K562 (cell line): ENCODE measurements around the gene HPSE2. TPM values are rescaled to one million over a fixed set of nuclear protein-coding genes. Genes with fewer than 3 reads are reported as not detected.

Experiments used
- ATAC-seq: fragments of 200-7000 bp; cut with Tn5 transposase; 3 replicates; pipeline ENCODE4 v1.9.1; 2020; ENCODE audit warnings: moderate library complexity
- BruUV-seq: library from RNA; stranded (reverse); fragments of 400-500 nt; replicated peaks from 2 replicates; lab custom pipeline; 2021; lab: Mats Ljungman, UMichigan
- CTCF ChIA-PET: fragments of 300-600 bp; formaldehyde crosslinking; extraction: SDS; loops from one replicate; lab custom pipeline; 2021; ENCODE audit warnings: low intra/inter-chr PET ratio; lab: Yijun Ruan, JAX
- POLR2A ChIA-PET: fragments of 300-600, 350-650 bp; sonication (Branson Sonifier 250); formaldehyde crosslinking; extraction: SDS; loops from one replicate; lab custom pipeline; 2021; ENCODE audit warnings: antibody characterized with exemption, inconsistent platforms; lab: Yijun Ruan, JAX
- DNase-seq, 4 experiments: peaks; one replicate each; pipeline versions ENCODE4 v3.0.0 to v3.0.0-alpha.2; 2011 to 2018; ENCODE audit warnings: low spot score in 3 of 4, mixed read lengths in 3 of 4; ENCODE audit errors: extremely low read depth in 1 of 4
- FAIRE-seq: peaks from 2 replicates; lab custom pipeline; 2011; peaks lifted over from hg19 to GRCh38; lab: Jason Lieb, UNC
- H2AFZ ChIP-seq: 2 replicates; pipeline ENCODE4 v1.6.0; 2011; ENCODE audit warnings: low read depth, low read length, control low read depth, inconsistent platforms
- H3K27ac ChIP-seq: fragments of 200-600 bp; 3 replicates; pipeline ENCODE4 v1.8.0; 2011; ENCODE audit warnings: low read depth, mild to moderate bottlenecking, control low read depth, inconsistent platforms, low read length, moderate library complexity, mixed read lengths; ENCODE audit errors: extremely low read depth
- H3K27me3 ChIP-seq, 2 experiments: fragments of 300-600 bp in 1 of 2; 2 replicates in 1 of 2; 3 replicates in 1 of 2; pipeline versions ENCODE4 v1.6.0 to v1.8.0; 2011; ENCODE audit warnings: inconsistent platforms in 2 of 2, low read length in 2 of 2, mild to moderate bottlenecking in 1 of 2, mixed read lengths in 1 of 2, moderate library complexity in 1 of 2; ENCODE audit not compliant: control insufficient read depth in 2 of 2, insufficient read depth in 2 of 2
- H3K36me3 ChIP-seq: fragments of 300-600 bp; 3 replicates; pipeline ENCODE4 v1.8.0; 2011; ENCODE audit warnings: mild to moderate bottlenecking, low read length, inconsistent platforms; ENCODE audit not compliant: control insufficient read depth, insufficient read depth
- H3K4me1 ChIP-seq, 2 experiments: fragments of 200-600 bp in 1 of 2; replicated peaks in 1 of 2; 2 replicates in 1 of 2; 3 replicates in 1 of 2; pipeline versions ENCODE4 v1.5.1 to v1.8.0; 2011; ENCODE audit warnings: inconsistent platforms in 2 of 2, low read length in 2 of 2, mild to moderate bottlenecking in 1 of 2, mixed read lengths in 1 of 2, moderate library complexity in 1 of 2; ENCODE audit not compliant: control insufficient read depth in 2 of 2, insufficient read depth in 2 of 2
- H3K4me2 ChIP-seq: 2 replicates; pipeline ENCODE4 v1.6.1; 2011; ENCODE audit warnings: low read length, control low read depth, inconsistent platforms, mixed read lengths; ENCODE audit not compliant: insufficient read depth
- H3K4me3 ChIP-seq: fragments of 200-600 bp; sonication (generic), shearing (Covaris generic); 2 replicates; pipeline ENCODE4 v1.5.1; 2016; ENCODE audit warnings: control low read depth, inconsistent platforms
- H3K79me2 ChIP-seq: fragments of 200-600 bp; 3 replicates; pipeline ENCODE4 v1.8.0; 2011; ENCODE audit warnings: low read length, inconsistent platforms; ENCODE audit not compliant: control insufficient read depth, insufficient read depth
- H3K9ac ChIP-seq, 2 experiments: 2 replicates each; pipeline versions ENCODE4 v1.6.0 to v1.6.1; 2011; ENCODE audit warnings: low read depth in 2 of 2, low read length in 2 of 2, control low read depth in 1 of 2, inconsistent platforms in 1 of 2, mild to moderate bottlenecking in 1 of 2, mixed read lengths in 1 of 2; ENCODE audit not compliant: insufficient read depth in 1 of 2
- H3K9me1 ChIP-seq: one replicate; pipeline ENCODE4 v1.6.0; 2011; ENCODE audit warnings: inconsistent platforms, mild to moderate bottlenecking, low read length, moderate library complexity; ENCODE audit not compliant: control insufficient read depth, insufficient read depth
- H3K9me3 ChIP-seq: replicated peaks from 2 replicates; pipeline ENCODE4 v1.5.1; 2011; ENCODE audit warnings: low read depth, low read length, inconsistent platforms; ENCODE audit not compliant: control insufficient read depth, insufficient read depth
- H4K20me1 ChIP-seq: replicated peaks from 2 replicates; pipeline ENCODE4 v1.6.1; 2011; ENCODE audit warnings: low read length, inconsistent platforms, mixed read lengths; ENCODE audit not compliant: control insufficient read depth, insufficient read depth
- BACH1 ChIP-seq: fragments of 200-800 bp; sonication (Bioruptor generic); IDR thresholded peaks from 2 replicates; pipeline ENCODE4 v1.6.1; 2016; ENCODE audit warnings: missing genetic modification characterization, missing compliant biosample characterization
- CREB1 ChIP-seq, 2 experiments: sonication (generic) in 1 of 2; formaldehyde crosslinking in 1 of 2; IDR thresholded peaks; 2 replicates each; pipeline versions ENCODE4 v1.6.1 to v1.8.0; 2012 to 2022; ENCODE audit warnings: inconsistent platforms in 1 of 2, mild to moderate bottlenecking in 1 of 2, missing genetic modification reagents in 1 of 2, moderate library complexity in 1 of 2
- CTCF ChIP-seq, 3 experiments: IDR thresholded peaks in 2 of 3; conservative IDR thresholded peaks in 1 of 3; 2 replicates each; pipeline ENCODE4 v1.5.1; 2011 to 2012; ENCODE audit warnings: low read length in 3 of 3, mild to moderate bottlenecking in 3 of 3, control low read depth in 2 of 3, improper control_type of control experiment in 1 of 3, inconsistent platforms in 1 of 3, low read depth in 1 of 3, mixed read lengths in 1 of 3, moderate library complexity in 1 of 3; ENCODE audit not compliant: insufficient read depth in 2 of 3
- GATAD2A ChIP-seq: fragments of 450-650 bp; IDR thresholded peaks from 2 replicates; pipeline ENCODE4 v1.6.1; 2017
- IFI16 ChIP-seq: fragments of 250-450 bp; sonication (Bioruptor Pico); IDR thresholded peaks from 2 replicates; pipeline ENCODE4 v2.1.2; 2022; ENCODE audit warnings: mild to moderate bottlenecking, inconsistent platforms
- RAD21 ChIP-seq, 2 experiments: fragments of 250-450 bp in 1 of 2; fragments of 450-650 bp in 1 of 2; sonication (Bioruptor Pico) in 1 of 2; formaldehyde crosslinking in 1 of 2; IDR thresholded peaks in 1 of 2; conservative IDR thresholded peaks in 1 of 2; 2 replicates each; pipeline versions ENCODE4 v1.4.0 to v1.8.0; 2020 to 2022; ENCODE audit warnings: mild to moderate bottlenecking in 2 of 2, moderate library complexity in 1 of 2
- RAD51 ChIP-seq: fragments of 450-650 bp; IDR thresholded peaks from 2 replicates; pipeline ENCODE4 v1.7.1; 2016; ENCODE audit warnings: low read depth, mild to moderate bottlenecking, borderline replicate concordance
- SMC3 ChIP-seq: conservative IDR thresholded peaks from 2 replicates; pipeline ENCODE4 v1.6.1; 2011; ENCODE audit warnings: low read depth, low read length, improper control_type of control experiment; ENCODE audit not compliant: insufficient read depth
- WGBS: fragments of 100-300 bp; shearing (Covaris generic); methylation state at CpG from one replicate; pipeline ENCODE4 v1.1.6; 2016; ENCODE audit warnings: low coverage, mixed read lengths; ENCODE audit not compliant: insufficient coverage; ENCODE audit errors: missing lambda C conversion rate; 5-methylcytosine and 5-hydroxymethylcytosine counted together
- in situ Hi-C: fragments of 300-500 bp; cut with MboI; formaldehyde crosslinking; loops from 4 replicates; pipeline ENCODE4 v1.15.0; 2018; ENCODE audit warnings: inconsistent platforms, mixed read lengths
- intact Hi-C: fragments of 100-400 bp; cut with micrococcal nuclease; formaldehyde crosslinking; loops from 2 replicates; pipeline ENCODE4 v1.14.2; 2022
- polyA plus RNA-seq, 8 experiments: library from polyadenylated mRNA; depleted of rRNA in 4 of 8; stranded (reverse) in 5 of 8; unstranded in 3 of 8; fragments of >200 nt; fragmentation: Nextera tagmentation in 2 of 8; fragmentation: Illumina TruSeq in 1 of 8; extraction: Ambion mirVana in 2 of 8; extraction: Trizol in 1 of 8; gene quantifications; 2 replicates each; pipeline versions ENCODE4 v1.2.1 to v1.2.3, GENCODE V29; 2011 to 2014; ENCODE audit warnings: inconsistent platforms in 1 of 8, missing spikeins in 1 of 8
- total RNA-seq, 7 experiments: library from RNA; depleted of rRNA in 6 of 7; stranded (reverse); fragments of >200 nt in 6 of 7; fragmentation: Illumina TruSeq in 2 of 7; extraction: Trizol in 2 of 7; gene quantifications; 2 replicates each; pipeline versions ENCODE4 v1.2.1 to v1.2.3, GENCODE V29; 2011 to 2021; ENCODE audit warnings: low replicate concordance in 1 of 7
- TF ChIP-seq, protein P1 (sequence below), 2 experiments: fragments of 450-650 bp; conservative IDR thresholded peaks; 2 replicates each; pipeline ENCODE4 v1.6.1; 2017; ENCODE audit warnings: mild to moderate bottlenecking in 2 of 2, moderate library complexity in 2 of 2
- TF ChIP-seq, protein P2 (sequence below): fragments of 250-450 bp; sonication (Bioruptor Pico); IDR thresholded peaks from 2 replicates; pipeline ENCODE4 v1.8.0; 2022; ENCODE audit warnings: inconsistent platforms
- TF ChIP-seq, protein P3 (sequence below), 2 experiments: fragments of 250-450 bp in 1 of 2; fragments of 450-650 bp in 1 of 2; sonication (Bioruptor Pico) in 1 of 2; IDR thresholded peaks; 2 replicates each; pipeline versions ENCODE4 v1.6.1 to v1.8.0; 2016 to 2021; ENCODE audit warnings: mild to moderate bottlenecking in 2 of 2, moderate library complexity in 2 of 2, missing compliant biosample characterization in 1 of 2, missing genetic modification characterization in 1 of 2

Gene HPSE2
- total and polyA plus RNA-seq, 9 of the 15 experiments (the other 6 are each of a cell fraction or from before 2014, with no cell fraction given) = 0.03 to 0.10 (median 0.04) TPM; not detected in 2

DNA sequence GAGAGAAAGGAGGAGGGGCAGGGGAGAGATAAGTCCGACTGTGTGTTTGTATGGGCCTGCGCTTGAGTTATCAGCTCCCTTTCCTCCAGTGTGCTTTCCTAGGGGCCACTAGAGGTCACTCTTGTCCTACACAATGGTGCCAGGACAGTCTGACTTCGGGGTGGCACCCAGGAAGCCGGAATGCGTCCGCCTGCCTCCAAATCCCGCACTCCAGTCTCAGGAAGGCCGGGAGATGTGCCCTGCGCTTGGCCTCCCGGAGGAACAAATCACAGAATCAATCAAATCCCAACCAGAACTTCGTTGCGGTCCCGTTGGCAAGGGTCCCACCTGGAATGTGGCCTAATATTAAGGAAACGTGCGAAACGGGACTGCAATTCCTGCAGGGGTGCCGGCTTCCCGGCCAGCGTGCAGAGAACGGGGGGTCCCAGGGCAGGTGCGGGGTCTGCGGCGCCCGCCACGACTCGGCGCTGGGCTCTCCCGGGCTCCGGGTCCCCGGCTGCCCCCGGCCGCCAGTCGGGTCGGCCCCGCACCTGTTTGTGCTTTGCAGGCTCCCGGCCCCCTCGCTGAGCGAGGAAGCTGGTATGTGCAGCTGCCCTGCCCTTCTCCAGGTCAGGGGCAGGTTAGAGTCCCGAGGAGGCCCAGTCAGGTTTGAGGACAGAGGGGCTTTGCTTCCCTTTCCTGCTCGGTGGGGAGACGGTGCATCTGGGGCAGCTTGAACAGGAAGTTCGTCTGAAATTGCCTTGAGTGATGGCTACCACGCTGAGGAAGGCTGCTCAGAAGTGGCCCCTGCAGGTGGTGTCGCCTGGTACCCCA, 767.9 kb downstream of the HPSE2 start:
- Histone ChIP-seq H4K20me1 (no peaks in the 10 kb centered on the region), H3K9me1 (no peaks in the 10 kb centered on the region), H3K4me1 (peaks cover 33 to 40% of the 10 kb centered on the region in 2 experiments; a peak in 4 of 5 replicates), H3K27me3 (no peaks in the 10 kb centered on the region), H3K27ac (peak overlapping the region; percentile 82), H3K9me3 (no peaks in the 10 kb centered on the region), H2AFZ (peak overlapping the region; percentile 94), H3K9ac (peak overlapping the region; percentile 49 to 75; a peak in 3 of 4 replicates), H3K4me2 (peak overlapping the region; percentile 64), H3K4me3 (no peak overlapping the region), H3K36me3 (no peaks in the 10 kb centered on the region), H3K79me2 (no peaks in the 10 kb centered on the region)
- DNase-seq (peak; percentile 77 to 88 (median 80)), FAIRE-seq (no peak), ATAC-seq (peak; percentile 91)
- WGBS = 23% methylated on average over 17 of the region's 44 CpGs
- intact Hi-C loops (loop anchor here (1.0 to 10.0 kb wide), 5 partner anchors 197 to 780 kb away; no protein-coding TSS in a partner anchor), in situ Hi-C loops (loop anchor here (10.0 kb wide), 1 partner anchor 577 kb away; no protein-coding TSS in a partner anchor)
- ChIA-PET POLR2A (interaction anchor here (0.7 to 1.6 kb wide), 2 partner anchors 20 to 38 kb away, joined by 3 to 4 read pairs; no protein-coding TSS in a partner anchor), CTCF (interaction anchor here (0.6 to 1.8 kb wide), 3 partner anchors 197 to 779 kb away, joined by 3 to 8 read pairs (median 4); no protein-coding TSS in a partner anchor)
- BruUV-seq = no TSS peak
- TF ChIP-seq IFI16 (CRISPR knock-in tag) (no peak), RAD51 (no peak), BACH1 (no peak), SMC3 (peak; percentile 67), CREB1 (IDR thresholded peaks at IDR 0.05) (no peak), CREB1 (CRISPR knock-in tag; IDR thresholded peaks at IDR 0.05) (0 out of 2 replicates have a peak, but pooled peaks have one; percentile 26), GATAD2A (no peak), RAD21 (CRISPR knock-in tag; conservative IDR thresholded peaks at IDR 0.05 in 1 of 2, IDR thresholded peaks at IDR 0.05 in 1 of 2) (peak; percentile 83 to 87), CTCF (IDR thresholded peaks at IDR 0.05 in 2 of 3, conservative IDR thresholded peaks at IDR 0.05 in 1 of 3; ENCODE audit: insufficient read depth in 2 of 3, low read depth in 1 of 3, low read length in 3 of 3) (peak; percentile 76 to 82 (median 81))
- TF ChIP-seq, protein P1, sequence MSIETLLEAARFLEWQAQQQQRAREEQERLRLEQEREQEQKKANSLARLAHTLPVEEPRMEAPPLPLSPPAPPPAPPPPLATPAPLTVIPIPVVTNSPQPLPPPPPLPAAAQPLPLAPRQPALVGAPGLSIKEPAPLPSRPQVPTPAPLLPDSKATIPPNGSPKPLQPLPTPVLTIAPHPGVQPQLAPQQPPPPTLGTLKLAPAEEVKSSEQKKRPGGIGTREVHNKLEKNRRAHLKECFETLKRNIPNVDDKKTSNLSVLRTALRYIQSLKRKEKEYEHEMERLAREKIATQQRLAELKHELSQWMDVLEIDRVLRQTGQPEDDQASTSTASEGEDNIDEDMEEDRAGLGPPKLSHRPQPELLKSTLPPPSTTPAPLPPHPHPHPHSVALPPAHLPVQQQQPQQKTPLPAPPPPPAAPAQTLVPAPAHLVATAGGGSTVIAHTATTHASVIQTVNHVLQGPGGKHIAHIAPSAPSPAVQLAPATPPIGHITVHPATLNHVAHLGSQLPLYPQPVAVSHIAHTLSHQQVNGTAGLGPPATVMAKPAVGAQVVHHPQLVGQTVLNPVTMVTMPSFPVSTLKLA (conservative IDR thresholded peaks at IDR 0.05) = peak in 1 of 2 experiments; percentile 57; a peak in 2 of 4 replicates
- TF ChIP-seq, protein P2, sequence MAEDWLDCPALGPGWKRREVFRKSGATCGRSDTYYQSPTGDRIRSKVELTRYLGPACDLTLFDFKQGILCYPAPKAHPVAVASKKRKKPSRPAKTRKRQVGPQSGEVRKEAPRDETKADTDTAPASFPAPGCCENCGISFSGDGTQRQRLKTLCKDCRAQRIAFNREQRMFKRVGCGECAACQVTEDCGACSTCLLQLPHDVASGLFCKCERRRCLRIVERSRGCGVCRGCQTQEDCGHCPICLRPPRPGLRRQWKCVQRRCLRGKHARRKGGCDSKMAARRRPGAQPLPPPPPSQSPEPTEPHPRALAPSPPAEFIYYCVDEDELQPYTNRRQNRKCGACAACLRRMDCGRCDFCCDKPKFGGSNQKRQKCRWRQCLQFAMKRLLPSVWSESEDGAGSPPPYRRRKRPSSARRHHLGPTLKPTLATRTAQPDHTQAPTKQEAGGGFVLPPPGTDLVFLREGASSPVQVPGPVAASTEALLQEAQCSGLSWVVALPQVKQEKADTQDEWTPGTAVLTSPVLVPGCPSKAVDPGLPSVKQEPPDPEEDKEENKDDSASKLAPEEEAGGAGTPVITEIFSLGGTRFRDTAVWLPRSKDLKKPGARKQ (CRISPR knock-in tag) = peak; percentile 85; the same call in 1 of the 2 replicates
- TF ChIP-seq, protein P3, sequence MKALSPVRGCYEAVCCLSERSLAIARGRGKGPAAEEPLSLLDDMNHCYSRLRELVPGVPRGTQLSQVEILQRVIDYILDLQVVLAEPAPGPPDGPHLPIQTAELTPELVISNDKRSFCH (CRISPR knock-in tag; IDR thresholded peaks at IDR 0.05) = no peak
- TF ChIP-seq, protein P3 (tag; IDR thresholded peaks at IDR 0.05) = no peak
